Measurements from ENCODE around the gene PDE1C. TPM values are rescaled to one million over a fixed set of nuclear protein-coding genes. Genes with fewer than 3 reads are reported as not detected.

PDE1C gene
- total and polyA plus RNA-seq, 2 donors (not counting 1 experiment from before 2014, with no cell fraction given): 16.6 to 27.6 TPM

DNA sequence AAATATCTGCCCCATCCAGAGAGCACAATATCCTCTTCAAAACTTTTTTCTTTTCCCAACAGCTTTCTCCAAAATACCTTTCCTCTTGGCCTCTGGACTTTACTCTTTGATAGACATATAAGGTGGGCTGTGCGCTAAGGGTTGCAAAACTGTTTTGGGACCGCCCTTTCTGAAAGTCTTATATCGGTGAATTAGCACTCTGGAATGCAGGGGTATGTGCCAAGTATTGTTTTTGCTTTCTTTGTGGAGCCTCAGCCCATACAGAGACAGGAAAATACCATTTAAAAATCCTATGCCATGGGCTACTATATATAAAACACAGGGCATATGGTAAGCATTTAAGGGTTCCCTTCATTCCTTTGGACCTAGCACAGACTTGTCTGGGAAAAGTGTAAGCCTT lies 345.5 kb downstream of the PDE1C start:
- TF ChIP-seq, protein P1, sequence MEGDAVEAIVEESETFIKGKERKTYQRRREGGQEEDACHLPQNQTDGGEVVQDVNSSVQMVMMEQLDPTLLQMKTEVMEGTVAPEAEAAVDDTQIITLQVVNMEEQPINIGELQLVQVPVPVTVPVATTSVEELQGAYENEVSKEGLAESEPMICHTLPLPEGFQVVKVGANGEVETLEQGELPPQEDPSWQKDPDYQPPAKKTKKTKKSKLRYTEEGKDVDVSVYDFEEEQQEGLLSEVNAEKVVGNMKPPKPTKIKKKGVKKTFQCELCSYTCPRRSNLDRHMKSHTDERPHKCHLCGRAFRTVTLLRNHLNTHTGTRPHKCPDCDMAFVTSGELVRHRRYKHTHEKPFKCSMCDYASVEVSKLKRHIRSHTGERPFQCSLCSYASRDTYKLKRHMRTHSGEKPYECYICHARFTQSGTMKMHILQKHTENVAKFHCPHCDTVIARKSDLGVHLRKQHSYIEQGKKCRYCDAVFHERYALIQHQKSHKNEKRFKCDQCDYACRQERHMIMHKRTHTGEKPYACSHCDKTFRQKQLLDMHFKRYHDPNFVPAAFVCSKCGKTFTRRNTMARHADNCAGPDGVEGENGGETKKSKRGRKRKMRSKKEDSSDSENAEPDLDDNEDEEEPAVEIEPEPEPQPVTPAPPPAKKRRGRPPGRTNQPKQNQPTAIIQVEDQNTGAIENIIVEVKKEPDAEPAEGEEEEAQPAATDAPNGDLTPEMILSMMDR (conservative IDR thresholded peaks at IDR 0.05 in 1 of 2, IDR thresholded peaks at IDR 0.05 in 1 of 2; ENCODE audit: low read depth in 1 of 2, low read length in 2 of 2): no peak
- no peak for TF ChIP-seq EZH2 (IDR thresholded peaks at IDR 0.05; ENCODE audit: low read length, missing control alignments)
- Histone ChIP-seq H3K79me2 (ENCODE audit: control insufficient read depth, insufficient read depth, low read length) (no peaks in the 10 kb centered on the region), H3K4me1 (ENCODE audit: control insufficient read depth, extremely low read depth, insufficient read depth, low read length) (no peaks in the 10 kb centered on the region), H3K9ac (ENCODE audit: insufficient read depth, low read length) (no peak overlapping the region), H2AFZ (ENCODE audit: low read length) (no peak overlapping the region), H3K27ac (ENCODE audit: insufficient read depth, low read length) (no peak overlapping the region), H3K27me3 (ENCODE audit: control insufficient read depth, insufficient read depth, low read length) (no peaks in the 10 kb centered on the region), H3K4me3 (replicated peaks in 1 of 4; ENCODE audit: control extremely low read depth in 1 of 4, insufficient read depth in 1 of 4, low read depth in 3 of 4, low read length in 4 of 4) (no peak overlapping the region), H3K9me3 (ENCODE audit: control insufficient read depth, insufficient read depth, low read depth, low read length) (no peaks in the 10 kb centered on the region), H3K4me2 (ENCODE audit: extremely low read depth, insufficient read depth, low read length) (no peak overlapping the region), H3K36me3 (ENCODE audit: control insufficient read depth, insufficient read depth, low read length) (no peaks in the 10 kb centered on the region), H4K20me1 (ENCODE audit: control insufficient read depth, extremely low read depth, insufficient read depth, low read length) (no peaks in the 10 kb centered on the region)
- peak in 1 of 2 donors; percentile 31 for DNase-seq (ENCODE audit: low read depth in 2 of 2)

GRCh38 chr7:31720366-31720765 lies 349.8 kb downstream of the PDE1C start:
- no peak overlapping the region for H3K4me2 ChIP-seq (ENCODE audit: extremely low read depth, insufficient read depth, low read length)
- no peak overlapping the region for H3K9ac ChIP-seq (ENCODE audit: insufficient read depth, low read length)
- no peaks in the 10 kb centered on the region for H3K4me1 ChIP-seq (ENCODE audit: control insufficient read depth, extremely low read depth, insufficient read depth, low read length)
- no peak for DNase-seq (ENCODE audit: low read depth in 2 of 2)
- no peaks in the 10 kb centered on the region for H3K79me2 ChIP-seq (ENCODE audit: control insufficient read depth, insufficient read depth, low read length)
- TF ChIP-seq, protein P1 (conservative IDR thresholded peaks at IDR 0.05 in 1 of 2, IDR thresholded peaks at IDR 0.05 in 1 of 2; ENCODE audit: low read depth in 1 of 2, low read length in 2 of 2): no peak
- no peak for TF ChIP-seq EZH2 (IDR thresholded peaks at IDR 0.05; ENCODE audit: low read length, missing control alignments)
- no peak overlapping the region for H2AFZ ChIP-seq (ENCODE audit: low read length)
- H3K9me3 ChIP-seq (ENCODE audit: control insufficient read depth, insufficient read depth, low read depth, low read length): no peaks in the 10 kb centered on the region
- no peaks in the 10 kb centered on the region for H3K36me3 ChIP-seq (ENCODE audit: control insufficient read depth, insufficient read depth, low read length)
- no peaks in the 10 kb centered on the region for H3K27me3 ChIP-seq (ENCODE audit: control insufficient read depth, insufficient read depth, low read length)
- no peaks in the 10 kb centered on the region for H4K20me1 ChIP-seq (ENCODE audit: control insufficient read depth, extremely low read depth, insufficient read depth, low read length)
- H3K27ac ChIP-seq (ENCODE audit: insufficient read depth, low read length): no peak overlapping the region
- H3K4me3 ChIP-seq (replicated peaks in 1 of 4; ENCODE audit: control extremely low read depth in 1 of 4, insufficient read depth in 1 of 4, low read depth in 3 of 4, low read length in 4 of 4): no peak overlapping the region

GRCh38 chr7:31716355-31716754 lies 353.9 kb downstream of the PDE1C start:
- TF ChIP-seq, protein P1 (conservative IDR thresholded peaks at IDR 0.05 in 1 of 2, IDR thresholded peaks at IDR 0.05 in 1 of 2; ENCODE audit: low read depth in 1 of 2, low read length in 2 of 2): no peak
- no peak for TF ChIP-seq EZH2 (IDR thresholded peaks at IDR 0.05; ENCODE audit: low read length, missing control alignments)
- Histone ChIP-seq H3K4me3 (replicated peaks in 1 of 4; ENCODE audit: control extremely low read depth in 1 of 4, insufficient read depth in 1 of 4, low read depth in 3 of 4, low read length in 4 of 4) (no peak overlapping the region), H3K36me3 (ENCODE audit: control insufficient read depth, insufficient read depth, low read length) (no peaks in the 10 kb centered on the region), H3K4me2 (ENCODE audit: extremely low read depth, insufficient read depth, low read length) (no peak overlapping the region), H3K4me1 (ENCODE audit: control insufficient read depth, extremely low read depth, insufficient read depth, low read length) (no peaks in the 10 kb centered on the region), H3K27me3 (ENCODE audit: control insufficient read depth, insufficient read depth, low read length) (no peaks in the 10 kb centered on the region), H3K79me2 (ENCODE audit: control insufficient read depth, insufficient read depth, low read length) (no peaks in the 10 kb centered on the region), H3K27ac (ENCODE audit: insufficient read depth, low read length) (no peak overlapping the region), H2AFZ (ENCODE audit: low read length) (no peak overlapping the region), H3K9me3 (ENCODE audit: control insufficient read depth, insufficient read depth, low read depth, low read length) (no peaks in the 10 kb centered on the region), H3K9ac (ENCODE audit: insufficient read depth, low read length) (no peak overlapping the region), H4K20me1 (ENCODE audit: control insufficient read depth, extremely low read depth, insufficient read depth, low read length) (no peaks in the 10 kb centered on the region)
- no peak for DNase-seq (ENCODE audit: low read depth in 2 of 2)
